IMR-90 (cell line): ENCODE measurements around the gene CXorf65. TPM values are rescaled to one million over a fixed set of nuclear protein-coding genes. Genes with fewer than 3 reads are reported as not detected.

Source experiments
- ATAC-seq: fragments of 200-7000 bp; cut with Tn5 transposase; 2 replicates; pipeline ENCODE4 v1.9.1; 2020; ENCODE audit warnings: low read depth, mild to moderate bottlenecking, moderate library complexity
- BruUV-seq: library from RNA; stranded (reverse); fragments of 400-500 nt; replicated peaks from 2 replicates; lab custom pipeline; 2021; lab: Mats Ljungman, UMichigan
- CTCF ChIA-PET: fragments of 300-600 bp; formaldehyde crosslinking; extraction: SDS; loops from one replicate; lab custom pipeline; 2021; ENCODE audit warnings: antibody characterized with exemption; lab: Yijun Ruan, JAX
- POLR2A ChIA-PET: fragments of 300-600 bp; sonication (Branson Sonifier 250); formaldehyde crosslinking; loops from one replicate; lab custom pipeline; 2022; ENCODE audit warnings: antibody characterized with exemption; ENCODE audit not compliant: unreplicated experiment; lab: Charles Lee
- DNase-seq: peaks from one replicate; pipeline ENCODE4 v3.0.0; 2013
- H2AFZ ChIP-seq: replicated peaks from 2 replicates; pipeline ENCODE3; 2013; ENCODE audit warnings: low read length, mild to moderate bottlenecking; ENCODE audit not compliant: poor library complexity
- H2AK5ac ChIP-seq: 2 replicates; pipeline ENCODE4 v1.6.1; 2013; ENCODE audit warnings: low read depth, low read length, inconsistent platforms
- H2AK9ac ChIP-seq: replicated peaks from 2 replicates; pipeline ENCODE3; 2013; ENCODE audit warnings: mild to moderate bottlenecking, low read depth, low read length, moderate library complexity; ENCODE audit not compliant: poor library complexity
- H2BK120ac ChIP-seq: 2 replicates; pipeline ENCODE4 v1.6.1; 2013; ENCODE audit warnings: low read depth, low read length, inconsistent platforms
- H2BK15ac ChIP-seq: 3 replicates; pipeline ENCODE4 v1.6.1; 2013; ENCODE audit warnings: low read depth, low read length, inconsistent platforms
- H2BK20ac ChIP-seq: 2 replicates; pipeline ENCODE4 v1.6.1; 2013; ENCODE audit warnings: low read depth, mild to moderate bottlenecking, inconsistent platforms, low read length, moderate library complexity
- H2BK5ac ChIP-seq: 2 replicates; pipeline ENCODE4 v1.6.1; 2013; ENCODE audit warnings: mild to moderate bottlenecking, low read depth, low read length, inconsistent platforms; ENCODE audit not compliant: poor library complexity, severe bottlenecking
- H3K14ac ChIP-seq: replicated peaks from 2 replicates; pipeline ENCODE4 v1.6.1; 2013; ENCODE audit warnings: low read depth, low read length, inconsistent platforms
- H3K18ac ChIP-seq: 2 replicates; pipeline ENCODE4 v1.6.1; 2013; ENCODE audit warnings: low read depth, low read length, control low read depth
- H3K23ac ChIP-seq: 2 replicates; pipeline ENCODE4 v1.6.1; 2013; ENCODE audit warnings: low read depth, low read length, inconsistent platforms
- H3K27ac ChIP-seq: 2 replicates; pipeline ENCODE4 v1.5.1; 2013; ENCODE audit warnings: mild to moderate bottlenecking, control low read depth, low read length; ENCODE audit not compliant: insufficient read depth
- H3K27me3 ChIP-seq: 2 replicates; pipeline ENCODE4 v1.6.1; 2013; ENCODE audit warnings: low read length; ENCODE audit not compliant: control insufficient read depth, insufficient read depth
- H3K36me3 ChIP-seq: 2 replicates; pipeline ENCODE4 v1.6.1; 2013; ENCODE audit warnings: low read length, mixed read lengths; ENCODE audit not compliant: control insufficient read depth, insufficient read depth
- H3K4ac ChIP-seq: 2 replicates; pipeline ENCODE4 v1.6.1; 2013; ENCODE audit warnings: low read depth, low read length, inconsistent platforms
- H3K4me1 ChIP-seq: 2 replicates; pipeline ENCODE4 v1.6.1; 2013; ENCODE audit warnings: low read length, mixed read lengths; ENCODE audit not compliant: control insufficient read depth, insufficient read depth
- H3K4me2 ChIP-seq: 2 replicates; pipeline ENCODE4 v1.6.1; 2013; ENCODE audit warnings: low read depth, mild to moderate bottlenecking, control low read depth, low read length, moderate library complexity
- H3K4me3 ChIP-seq: 2 replicates; pipeline ENCODE4 v1.5.1; 2013; ENCODE audit warnings: low read depth, mild to moderate bottlenecking, control low read depth, low read length, moderate library complexity; ENCODE audit not compliant: insufficient read depth
- H3K56ac ChIP-seq: 2 replicates; pipeline ENCODE4 v1.6.1; 2013; ENCODE audit warnings: low read length, inconsistent platforms; ENCODE audit not compliant: insufficient read depth; ENCODE audit errors: extremely low read depth
- H3K79me1 ChIP-seq, 2 experiments: 2 replicates each; pipeline ENCODE4 v1.6.1; 2013; ENCODE audit warnings: low read length in 2 of 2, inconsistent platforms in 1 of 2, low read depth in 1 of 2
- H3K9ac ChIP-seq: 2 replicates; pipeline ENCODE4 v1.6.1; 2013; ENCODE audit warnings: low read depth, low read length, control low read depth
- H3K9me1 ChIP-seq: 2 replicates; pipeline ENCODE4 v1.6.1; 2013; ENCODE audit warnings: low read length, inconsistent platforms; ENCODE audit not compliant: insufficient read depth
- H3K9me3 ChIP-seq: 2 replicates; pipeline ENCODE4 v1.6.1; 2013; ENCODE audit warnings: low read length; ENCODE audit not compliant: control insufficient read depth, insufficient read depth
- H4K20me1 ChIP-seq: 2 replicates; pipeline ENCODE4 v1.6.1; 2013; ENCODE audit warnings: low read length, inconsistent platforms; ENCODE audit not compliant: insufficient read depth
- H4K5ac ChIP-seq: 2 replicates; pipeline ENCODE4 v1.6.1; 2013; ENCODE audit warnings: mild to moderate bottlenecking, low read depth, low read length, control low read depth
- H4K8ac ChIP-seq, 2 experiments: 2 replicates each; pipeline ENCODE4 v1.6.1; 2013; ENCODE audit warnings: low read depth in 2 of 2, low read length in 2 of 2, control low read depth in 1 of 2, inconsistent platforms in 1 of 2
- H4K91ac ChIP-seq: 2 replicates; pipeline ENCODE4 v1.6.1; 2013; ENCODE audit warnings: low read depth, low read length, inconsistent platforms; ENCODE audit not compliant: insufficient read depth
- USF2 ChIP-seq: fragments of 150-350 bp; IDR thresholded peaks from 2 replicates; pipeline ENCODE4 v1.6.1; 2017; ENCODE audit warnings: mild to moderate bottlenecking, antibody characterized with exemption, low read length, low read depth
- WGBS, 2 experiments: methylation state at CpG; one replicate each; pipeline versions ENCODE4 v1.1.5 to v1.1.7; 2013; ENCODE audit warnings: missing lambda C conversion rate in 2 of 2; ENCODE audit not compliant: insufficient read length in 1 of 2; ENCODE audit errors: extremely low coverage in 2 of 2; 5-methylcytosine and 5-hydroxymethylcytosine counted together
- dilution Hi-C: fragments of 300-500 bp; cut with HindIII; formaldehyde crosslinking; loops from one replicate; pipeline ENCODE4 v1.14.3; 2018; ENCODE audit warnings: low sequenced_read_pairs; ENCODE audit not compliant: unreplicated experiment
- in situ Hi-C: fragments of 300-500 bp; cut with MboI; formaldehyde crosslinking; loops from 3 replicates; pipeline ENCODE4 v1.14.3; 2019; ENCODE audit warnings: low sequenced_read_pairs, inconsistent platforms, mixed read lengths
- intact Hi-C: fragments of 100-400 bp; cut with micrococcal nuclease; formaldehyde crosslinking; loops from 2 replicates; pipeline ENCODE4 v1.10.0; 2022
- polyA plus RNA-seq, 3 experiments: library from polyadenylated mRNA; depleted of rRNA; stranded (reverse); fragments of >200 nt; gene quantifications; 2 replicates each; pipeline ENCODE4 v1.2.3, GENCODE V29; 2012; ENCODE audit warnings: low replicate concordance in 1 of 3
- total RNA-seq: library from RNA; depleted of rRNA; stranded (reverse); fragments of >200 nt; gene quantifications from 2 replicates; pipeline ENCODE4 v1.2.3, GENCODE V29; 2012

CXorf65 gene
- total and polyA plus RNA-seq, 2 of the 4 experiments (the other 2 are of a cell fraction): not detected

- no peak overlapping the region; the same call in 1 of the 2 replicates for H4K5ac ChIP-seq
- H2AK9ac ChIP-seq: peak overlapping the region; percentile 74
- H3K9ac ChIP-seq: peak overlapping the region; percentile 63
- no peaks in the 10 kb centered on the region for H4K20me1 ChIP-seq
- H2AK5ac ChIP-seq: no peak overlapping the region
- dilution Hi-C loops: no loop called here
- DNase-seq (peak; percentile 30), ATAC-seq (peak; percentile 66)
- no peak overlapping the region; the same call in 1 of the 2 replicates for H4K91ac ChIP-seq
- CTCF ChIA-PET: no interaction called here
- no peak overlapping the region for H2BK20ac ChIP-seq
- H3K27me3 ChIP-seq: peaks cover 21% of the 10 kb centered on the region
- intact Hi-C loops: loop anchor here (1.0 to 2.0 kb wide), 2 partner anchors 27 to 33 kb away; partner anchors contain the start of gene SNX12
- peak overlapping the region; percentile 35 for H3K4ac ChIP-seq
- POLR2A ChIA-PET: no interaction called here
- peak overlapping the region in 1 of 2 experiments; percentile 23; a peak in 2 of 4 replicates for H4K8ac ChIP-seq
- H3K4me3 ChIP-seq: peak overlapping the region; percentile 89
- no peak overlapping the region for H3K18ac ChIP-seq
- H2BK5ac ChIP-seq: no peak overlapping the region
- H2AFZ ChIP-seq: peak overlapping the region; percentile 91
- in situ Hi-C loops: no loop called here
- BruUV-seq: no TSS peak
- no peak overlapping the region for H3K27ac ChIP-seq
- TF ChIP-seq USF2: no peak
- peak overlapping the region; percentile 95 for H3K4me2 ChIP-seq
- no peaks in the 10 kb centered on the region for H3K36me3 ChIP-seq
- H3K79me1 ChIP-seq: no peaks in the 10 kb centered on the region
- H2BK120ac ChIP-seq: no peak overlapping the region
- WGBS, 2 experiments: 28% methylated on average over 31 of the region's 46 CpGs; no CpG with 5 or more reads in 1 of the 2 experiments
- H2BK15ac ChIP-seq: no peak overlapping the region
- H3K4me1 ChIP-seq: no peaks in the 10 kb centered on the region
- no peak overlapping the region for H3K56ac ChIP-seq
- peak overlapping the region; percentile 37; the same call in 1 of the 2 replicates for H3K14ac ChIP-seq
- no peaks in the 10 kb centered on the region for H3K9me3 ChIP-seq
- H3K9me1 ChIP-seq: no peaks in the 10 kb centered on the region
- H3K23ac ChIP-seq: peak overlapping the region; percentile 79
Observed at GRCh38 chrX:71095981-71096759, 10.4 kb downstream of the CXorf65 start.
